NT2/D1 (cell line): ENCODE data around the gene ZBTB16.

Experiments
- SUZ12 ChIP-seq: IDR thresholded peaks from 2 replicates; pipeline ENCODE4 v1.6.1; 2011; ENCODE audit not compliant: insufficient read length, insufficient read depth; ENCODE audit errors: extremely low read depth
- YY1 ChIP-seq: IDR thresholded peaks from 2 replicates; pipeline ENCODE4 v1.6.1; 2011; ENCODE audit not compliant: insufficient read length, insufficient read depth
- ZNF274 ChIP-seq: IDR thresholded peaks from 2 replicates; pipeline ENCODE4 v1.6.1; 2011; ENCODE audit warnings: mild to moderate bottlenecking, low read depth, low read length

- TF ChIP-seq YY1 (no peak), SUZ12 (no peak), ZNF274 (no peak)
These were observed 187.0 kb downstream of the ZBTB16 start for GRCh38 chr11:114246321-114247069.
